GM12878 (cell line): Measurements from ENCODE around the gene PPP1R1A. TPM values are rescaled to one million over a fixed set of nuclear protein-coding genes. Genes with fewer than 3 reads are reported as not detected.

Experiments used
- ATAC-seq: fragments of 200-7000 bp; cut with Tn5 transposase; 3 replicates; pipeline ENCODE4 v1.9.1; 2020; ENCODE audit warnings: mild to moderate bottlenecking, moderate library complexity
- BruUV-seq: library from RNA; stranded (reverse); fragments of 400-500 nt; replicated peaks from 2 replicates; lab custom pipeline; 2021; lab: Mats Ljungman, UMichigan
- CTCF ChIA-PET: fragments of 300-600 bp; sonication (Branson Sonifier 250); formaldehyde crosslinking; extraction: SDS; loops from one replicate; lab custom pipeline; 2021; ENCODE audit warnings: inconsistent platforms; lab: Yijun Ruan, JAX
- POLR2A ChIA-PET: fragments of 350-600 bp; formaldehyde crosslinking; extraction: SDS; loops from one replicate; lab custom pipeline; 2021; ENCODE audit warnings: inconsistent platforms; lab: Charles Lee
- RAD21 ChIA-PET: fragments of 300-600 bp; sonication (Branson Sonifier 250); formaldehyde crosslinking; loops from one replicate; lab custom pipeline; 2023; ENCODE audit warnings: antibody characterized with exemption; ENCODE audit not compliant: unreplicated experiment; lab: Charles Lee
- SMC1A ChIA-PET: fragments of 300-600 bp; sonication (Branson Sonifier 250); formaldehyde crosslinking; loops from one replicate; lab custom pipeline; 2023; ENCODE audit not compliant: unreplicated experiment, uncharacterized antibody; lab: Charles Lee
- DNase-seq: peaks from one replicate; pipeline ENCODE4 v3.0.0-alpha.2; 2011; ENCODE audit warnings: low read depth, low spot score
- FAIRE-seq: peaks from 3 replicates; lab custom pipeline; 2011; peaks lifted over from hg19 to GRCh38; lab: Jason Lieb, UNC
- H2AFZ ChIP-seq: 2 replicates; pipeline ENCODE4 v1.6.0; 2011; ENCODE audit warnings: low read depth, low read length, control low read depth; ENCODE audit not compliant: control insufficient read depth
- H3K27ac ChIP-seq: 2 replicates; pipeline ENCODE4 v1.5.1; 2011; ENCODE audit warnings: control low read depth; ENCODE audit not compliant: control insufficient read depth, insufficient read depth
- H3K27me3 ChIP-seq, 2 experiments: replicated peaks in 1 of 2; 2 replicates each; pipeline versions ENCODE4 v1.6.0 to v1.6.1; 2011; ENCODE audit warnings: low read length in 1 of 2; ENCODE audit not compliant: control insufficient read depth in 2 of 2, insufficient read depth in 2 of 2
- H3K36me3 ChIP-seq, 2 experiments: 2 replicates each; pipeline ENCODE4 v1.5.1; 2011; ENCODE audit warnings: low read length in 1 of 2; ENCODE audit not compliant: control insufficient read depth in 2 of 2, insufficient read depth in 2 of 2
- H3K4me1 ChIP-seq: 2 replicates; pipeline ENCODE4 v1.6.1; 2011; ENCODE audit warnings: mild to moderate bottlenecking, low read length, moderate library complexity, mixed read lengths; ENCODE audit not compliant: control insufficient read depth, insufficient read depth
- H3K4me2 ChIP-seq: 2 replicates; pipeline ENCODE4 v1.6.0; 2011; ENCODE audit warnings: control low read depth; ENCODE audit not compliant: control insufficient read depth, insufficient read depth
- H3K4me3 ChIP-seq: fragments of 200-600 bp; sonication (generic); 2 replicates; pipeline ENCODE4 v1.5.1; 2016
- H3K79me2 ChIP-seq: 2 replicates; pipeline ENCODE4 v1.6.0; 2011; ENCODE audit warnings: low read length; ENCODE audit not compliant: control insufficient read depth, insufficient read depth
- H3K9ac ChIP-seq: 2 replicates; pipeline ENCODE4 v1.8.0; 2011; ENCODE audit warnings: low read length, control low read depth, mixed read lengths; ENCODE audit not compliant: control insufficient read depth, insufficient read depth
- H3K9me3 ChIP-seq: replicated peaks from 3 replicates; pipeline ENCODE4 v1.5.1; 2011; ENCODE audit warnings: mild to moderate bottlenecking, low read length; ENCODE audit not compliant: control insufficient read depth, insufficient read depth
- H4K20me1 ChIP-seq: 2 replicates; pipeline ENCODE4 v1.6.0; 2011; ENCODE audit not compliant: control insufficient read depth, insufficient read depth
- ATF7 ChIP-seq: fragments of 450-650 bp; IDR thresholded peaks from 2 replicates; pipeline ENCODE4 v1.6.1; 2016; ENCODE audit warnings: low read depth, mild to moderate bottlenecking
- GABPA ChIP-seq: IDR thresholded peaks from 2 replicates; pipeline ENCODE4 v1.6.1; 2014; ENCODE audit warnings: antibody characterized with exemption, low read depth, mild to moderate bottlenecking, inconsistent platforms
- HDAC2 ChIP-seq: fragments of 200-600 bp; sonication (generic); IDR thresholded peaks from 2 replicates; pipeline ENCODE4 v1.6.1; 2017
- KDM1A ChIP-seq: fragments of 200-600 bp; sonication (generic); IDR thresholded peaks from 2 replicates; pipeline ENCODE4 v1.6.1; 2016; ENCODE audit warnings: borderline replicate concordance
- KLF5 ChIP-seq: fragments of 450-650 bp; IDR thresholded peaks from 2 replicates; pipeline ENCODE4 v1.6.1; 2014; ENCODE audit warnings: mild to moderate bottlenecking; ENCODE audit not compliant: partially characterized antibody
- MXI1 ChIP-seq: fragments of 150-350 bp; IDR thresholded peaks from 2 replicates; pipeline ENCODE4 v1.6.1; 2011; ENCODE audit warnings: low read depth, mild to moderate bottlenecking, inconsistent platforms, low read length, improper control_type of control experiment
- RBBP5 ChIP-seq: fragments of 200-600 bp; sonication (generic); conservative IDR thresholded peaks from 2 replicates; pipeline ENCODE4 v1.6.1; 2016
- TCF7 ChIP-seq: IDR thresholded peaks from 2 replicates; pipeline ENCODE4 v1.6.1; 2014; ENCODE audit warnings: antibody characterized with exemption, borderline replicate concordance
- ZBED1 ChIP-seq: IDR thresholded peaks from 2 replicates; pipeline ENCODE4 v1.6.1; 2016; ENCODE audit warnings: borderline replicate concordance
- WGBS: methylation state at CpG from one replicate; pipeline ENCODE4 v1.1.6; 2016; ENCODE audit warnings: low lambda C conversion rate; ENCODE audit not compliant: insufficient replicate concordance, insufficient coverage; ENCODE audit errors: missing lambda C conversion rate; 5-methylcytosine and 5-hydroxymethylcytosine counted together
- in situ Hi-C: fragments of 300-500 bp; cut with MboI; formaldehyde crosslinking; loops from 9 replicates; pipeline ENCODE4 v1.14.3; 2018; ENCODE audit warnings: mixed read lengths
- intact Hi-C: fragments of 100-400 bp; cut with micrococcal nuclease; formaldehyde crosslinking; loops from one replicate; pipeline ENCODE4 v1.14.2; 2022; ENCODE audit not compliant: unreplicated experiment
- polyA plus RNA-seq, 11 experiments: library from polyadenylated mRNA; depleted of rRNA in 4 of 11; unstranded in 6 of 11; stranded (reverse) in 5 of 11; fragments of >200 nt; fragmentation: Nextera tagmentation in 4 of 11; fragmentation: Illumina TruSeq in 1 of 11; extraction: Ambion mirVana in 4 of 11; extraction: Trizol in 1 of 11; gene quantifications; 1 replicate in 1 of 11; 2 replicates in 10 of 11; pipeline versions ENCODE4 v1.2.1 to v1.2.3, GENCODE V29; 2011 to 2016; ENCODE audit warnings: inconsistent platforms in 2 of 11, missing spikeins in 2 of 11, low read depth in 1 of 11
- total RNA-seq, 4 experiments: library from RNA; depleted of rRNA in 3 of 4; stranded (reverse); fragments of >200 nt in 3 of 4; fragmentation: Illumina TruSeq in 1 of 4; extraction: Trizol in 1 of 4; gene quantifications; 2 replicates each; pipeline versions ENCODE4 v1.2.1 to v1.2.3, GENCODE V29; 2013 to 2021
- TF ChIP-seq, protein P1 (sequence below): fragments of 150-350 bp; IDR thresholded peaks from 2 replicates; pipeline ENCODE4 v1.6.1; 2014; ENCODE audit warnings: mild to moderate bottlenecking, low read depth, low read length
- TF ChIP-seq, protein P2 (sequence below): IDR thresholded peaks from 2 replicates; pipeline ENCODE4 v1.6.1; 2012; ENCODE audit warnings: mild to moderate bottlenecking, low read depth, low read length
- TF ChIP-seq, protein P3 (sequence below): IDR thresholded peaks from 2 replicates; pipeline ENCODE4 v1.6.1; 2012; ENCODE audit warnings: low read length, inconsistent platforms
- TF ChIP-seq, protein P4 (sequence below): fragments of 150-350 bp; IDR thresholded peaks from 2 replicates; pipeline ENCODE4 v1.6.1; 2016; ENCODE audit warnings: low read depth, low read length

Gene PPP1R1A
- total and polyA plus RNA-seq, 10 of the 15 experiments (the other 5 are each of a cell fraction or from before 2014, with no cell fraction given), result 0.03 to 0.08 (median 0.07) TPM; not detected in 7

DNA sequence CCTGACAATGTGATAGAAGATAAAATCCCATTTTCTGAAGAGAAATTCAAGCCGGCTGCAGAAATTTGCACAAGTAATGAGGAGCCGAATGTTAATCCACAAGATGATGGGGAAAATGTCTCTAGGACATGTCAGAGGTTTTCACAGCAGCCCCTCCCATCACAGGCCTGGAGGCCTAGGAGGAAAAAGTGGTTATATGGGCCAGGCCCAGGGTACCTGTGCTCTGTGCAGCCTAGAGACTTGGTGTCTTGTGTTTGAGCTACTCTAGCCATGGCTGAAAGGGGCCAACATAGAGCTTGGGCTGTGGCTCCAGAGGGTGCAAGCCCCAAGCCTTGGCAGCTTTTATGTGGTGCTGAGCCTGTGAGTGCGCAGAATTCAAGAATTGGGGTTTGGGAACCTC, 38.8 kb upstream of the PPP1R1A start:
- Histone ChIP-seq H4K20me1 (no peaks in the 10 kb centered on the region), H3K4me1 (no peaks in the 10 kb centered on the region), H2AFZ (no peak overlapping the region), H3K9me3 (no peaks in the 10 kb centered on the region; the same call in 2 of the 3 replicates), H3K27me3 (no peaks in the 10 kb centered on the region), H3K4me2 (no peak overlapping the region), H3K79me2 (no peaks in the 10 kb centered on the region), H3K36me3 (no peaks in the 10 kb centered on the region), H3K9ac (no peak overlapping the region), H3K27ac (no peak overlapping the region), H3K4me3 (no peak overlapping the region)
- intact Hi-C loops (no loop called here), in situ Hi-C loops (no loop called here)
- WGBS, result 30% methylated on average over 3 of the region's 3 CpGs
- ATAC-seq, result no peak
- DNase-seq, result no peak
- BruUV-seq, result no TSS peak
- ChIA-PET POLR2A (no interaction called here), CTCF (no interaction called here), RAD21 (no interaction called here), SMC1A (no interaction called here)
- FAIRE-seq, result no peak
- TF ChIP-seq, protein P1, sequence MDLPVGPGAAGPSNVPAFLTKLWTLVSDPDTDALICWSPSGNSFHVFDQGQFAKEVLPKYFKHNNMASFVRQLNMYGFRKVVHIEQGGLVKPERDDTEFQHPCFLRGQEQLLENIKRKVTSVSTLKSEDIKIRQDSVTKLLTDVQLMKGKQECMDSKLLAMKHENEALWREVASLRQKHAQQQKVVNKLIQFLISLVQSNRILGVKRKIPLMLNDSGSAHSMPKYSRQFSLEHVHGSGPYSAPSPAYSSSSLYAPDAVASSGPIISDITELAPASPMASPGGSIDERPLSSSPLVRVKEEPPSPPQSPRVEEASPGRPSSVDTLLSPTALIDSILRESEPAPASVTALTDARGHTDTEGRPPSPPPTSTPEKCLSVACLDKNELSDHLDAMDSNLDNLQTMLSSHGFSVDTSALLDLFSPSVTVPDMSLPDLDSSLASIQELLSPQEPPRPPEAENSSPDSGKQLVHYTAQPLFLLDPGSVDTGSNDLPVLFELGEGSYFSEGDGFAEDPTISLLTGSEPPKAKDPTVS, result no peak
- TF ChIP-seq ZBED1 (no peak), GABPA (no peak), HDAC2 (no peak), KDM1A (no peak), KLF5 (no peak), MXI1 (no peak), TCF7 (no peak), RBBP5 (no peak), ATF7 (no peak)
- TF ChIP-seq, protein P2, sequence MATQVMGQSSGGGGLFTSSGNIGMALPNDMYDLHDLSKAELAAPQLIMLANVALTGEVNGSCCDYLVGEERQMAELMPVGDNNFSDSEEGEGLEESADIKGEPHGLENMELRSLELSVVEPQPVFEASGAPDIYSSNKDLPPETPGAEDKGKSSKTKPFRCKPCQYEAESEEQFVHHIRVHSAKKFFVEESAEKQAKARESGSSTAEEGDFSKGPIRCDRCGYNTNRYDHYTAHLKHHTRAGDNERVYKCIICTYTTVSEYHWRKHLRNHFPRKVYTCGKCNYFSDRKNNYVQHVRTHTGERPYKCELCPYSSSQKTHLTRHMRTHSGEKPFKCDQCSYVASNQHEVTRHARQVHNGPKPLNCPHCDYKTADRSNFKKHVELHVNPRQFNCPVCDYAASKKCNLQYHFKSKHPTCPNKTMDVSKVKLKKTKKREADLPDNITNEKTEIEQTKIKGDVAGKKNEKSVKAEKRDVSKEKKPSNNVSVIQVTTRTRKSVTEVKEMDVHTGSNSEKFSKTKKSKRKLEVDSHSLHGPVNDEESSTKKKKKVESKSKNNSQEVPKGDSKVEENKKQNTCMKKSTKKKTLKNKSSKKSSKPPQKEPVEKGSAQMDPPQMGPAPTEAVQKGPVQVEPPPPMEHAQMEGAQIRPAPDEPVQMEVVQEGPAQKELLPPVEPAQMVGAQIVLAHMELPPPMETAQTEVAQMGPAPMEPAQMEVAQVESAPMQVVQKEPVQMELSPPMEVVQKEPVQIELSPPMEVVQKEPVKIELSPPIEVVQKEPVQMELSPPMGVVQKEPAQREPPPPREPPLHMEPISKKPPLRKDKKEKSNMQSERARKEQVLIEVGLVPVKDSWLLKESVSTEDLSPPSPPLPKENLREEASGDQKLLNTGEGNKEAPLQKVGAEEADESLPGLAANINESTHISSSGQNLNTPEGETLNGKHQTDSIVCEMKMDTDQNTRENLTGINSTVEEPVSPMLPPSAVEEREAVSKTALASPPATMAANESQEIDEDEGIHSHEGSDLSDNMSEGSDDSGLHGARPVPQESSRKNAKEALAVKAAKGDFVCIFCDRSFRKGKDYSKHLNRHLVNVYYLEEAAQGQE, result no peak
- TF ChIP-seq, protein P3, sequence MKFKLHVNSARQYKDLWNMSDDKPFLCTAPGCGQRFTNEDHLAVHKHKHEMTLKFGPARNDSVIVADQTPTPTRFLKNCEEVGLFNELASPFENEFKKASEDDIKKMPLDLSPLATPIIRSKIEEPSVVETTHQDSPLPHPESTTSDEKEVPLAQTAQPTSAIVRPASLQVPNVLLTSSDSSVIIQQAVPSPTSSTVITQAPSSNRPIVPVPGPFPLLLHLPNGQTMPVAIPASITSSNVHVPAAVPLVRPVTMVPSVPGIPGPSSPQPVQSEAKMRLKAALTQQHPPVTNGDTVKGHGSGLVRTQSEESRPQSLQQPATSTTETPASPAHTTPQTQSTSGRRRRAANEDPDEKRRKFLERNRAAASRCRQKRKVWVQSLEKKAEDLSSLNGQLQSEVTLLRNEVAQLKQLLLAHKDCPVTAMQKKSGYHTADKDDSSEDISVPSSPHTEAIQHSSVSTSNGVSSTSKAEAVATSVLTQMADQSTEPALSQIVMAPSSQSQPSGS, result no peak
- TF ChIP-seq, protein P4, sequence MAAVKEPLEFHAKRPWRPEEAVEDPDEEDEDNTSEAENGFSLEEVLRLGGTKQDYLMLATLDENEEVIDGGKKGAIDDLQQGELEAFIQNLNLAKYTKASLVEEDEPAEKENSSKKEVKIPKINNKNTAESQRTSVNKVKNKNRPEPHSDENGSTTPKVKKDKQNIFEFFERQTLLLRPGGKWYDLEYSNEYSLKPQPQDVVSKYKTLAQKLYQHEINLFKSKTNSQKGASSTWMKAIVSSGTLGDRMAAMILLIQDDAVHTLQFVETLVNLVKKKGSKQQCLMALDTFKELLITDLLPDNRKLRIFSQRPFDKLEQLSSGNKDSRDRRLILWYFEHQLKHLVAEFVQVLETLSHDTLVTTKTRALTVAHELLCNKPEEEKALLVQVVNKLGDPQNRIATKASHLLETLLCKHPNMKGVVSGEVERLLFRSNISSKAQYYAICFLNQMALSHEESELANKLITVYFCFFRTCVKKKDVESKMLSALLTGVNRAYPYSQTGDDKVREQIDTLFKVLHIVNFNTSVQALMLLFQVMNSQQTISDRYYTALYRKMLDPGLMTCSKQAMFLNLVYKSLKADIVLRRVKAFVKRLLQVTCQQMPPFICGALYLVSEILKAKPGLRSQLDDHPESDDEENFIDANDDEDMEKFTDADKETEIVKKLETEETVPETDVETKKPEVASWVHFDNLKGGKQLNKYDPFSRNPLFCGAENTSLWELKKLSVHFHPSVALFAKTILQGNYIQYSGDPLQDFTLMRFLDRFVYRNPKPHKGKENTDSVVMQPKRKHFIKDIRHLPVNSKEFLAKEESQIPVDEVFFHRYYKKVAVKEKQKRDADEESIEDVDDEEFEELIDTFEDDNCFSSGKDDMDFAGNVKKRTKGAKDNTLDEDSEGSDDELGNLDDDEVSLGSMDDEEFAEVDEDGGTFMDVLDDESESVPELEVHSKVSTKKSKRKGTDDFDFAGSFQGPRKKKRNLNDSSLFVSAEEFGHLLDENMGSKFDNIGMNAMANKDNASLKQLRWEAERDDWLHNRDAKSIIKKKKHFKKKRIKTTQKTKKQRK, result no peak
